ENCODE measurements around the gene OR1L8. TPM values are rescaled to one million over a fixed set of nuclear protein-coding genes. Genes with fewer than 3 reads are reported as not detected.
"Not testable (repeated sequence)": the region's sequence is repeated elsewhere in the genome, so short reads cannot be mapped to it uniquely, and the experiment has no call there.

The OR1L8 gene
- polyA plus RNA-seq, 1 donor = 0.13 TPM

DNA sequence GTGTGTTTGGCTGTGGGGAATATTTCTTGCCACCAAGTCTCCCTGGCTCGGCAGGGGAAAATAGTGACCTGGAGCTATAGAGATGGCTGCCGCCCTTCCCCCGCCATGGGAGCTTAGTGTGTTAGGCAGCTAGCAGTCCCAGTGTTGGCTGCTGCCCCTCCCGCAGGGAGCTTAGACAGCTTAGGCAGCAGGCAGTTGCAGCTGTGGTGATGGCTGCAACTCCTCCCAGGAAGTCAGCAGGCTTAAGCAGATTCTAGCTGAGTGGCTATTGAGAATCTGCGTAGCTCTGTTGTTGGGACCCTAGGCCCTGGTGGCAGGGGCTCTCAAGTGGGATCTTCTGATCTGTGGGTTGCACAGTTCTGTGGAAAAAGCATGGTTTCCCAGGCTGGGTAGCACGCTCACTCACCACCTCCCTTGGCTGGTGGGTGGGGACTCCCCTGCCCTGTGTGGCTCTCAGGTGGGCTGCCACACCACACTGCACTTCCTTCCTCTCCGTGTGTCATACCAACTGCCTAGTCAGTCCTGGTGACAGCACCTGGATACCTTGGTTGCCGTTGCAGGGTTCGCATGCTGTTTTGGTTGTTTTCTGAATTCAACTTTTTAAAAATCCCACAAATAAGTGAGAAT lies 20.9 kb downstream of the OR1L8 start:
- no peaks in the 10 kb centered on the region for H3K27me3 ChIP-seq (ENCODE audit: control insufficient read depth, insufficient read depth, low read length)
- no peaks in the 10 kb centered on the region for H3K4me1 ChIP-seq (ENCODE audit: control insufficient read depth, insufficient read depth, low read length)
- no peak overlapping the region for H3K27ac ChIP-seq (ENCODE audit: low read length)
- no CpG with 5 or more reads among the region's 9 CpGs for WGBS (ENCODE audit: insufficient coverage, low lambda C conversion rate)
- no peak overlapping the region for H3K4me3 ChIP-seq (ENCODE audit: low read length)
- DNase-seq = peak in 1 of 2 donors; percentile 2
- no peaks in the 10 kb centered on the region for H3K9me3 ChIP-seq (ENCODE audit: control insufficient read depth, low read depth, low read length)
- H3K36me3 ChIP-seq (ENCODE audit: control insufficient read depth, insufficient read depth, low read length) = no peaks in the 10 kb centered on the region

DNA sequence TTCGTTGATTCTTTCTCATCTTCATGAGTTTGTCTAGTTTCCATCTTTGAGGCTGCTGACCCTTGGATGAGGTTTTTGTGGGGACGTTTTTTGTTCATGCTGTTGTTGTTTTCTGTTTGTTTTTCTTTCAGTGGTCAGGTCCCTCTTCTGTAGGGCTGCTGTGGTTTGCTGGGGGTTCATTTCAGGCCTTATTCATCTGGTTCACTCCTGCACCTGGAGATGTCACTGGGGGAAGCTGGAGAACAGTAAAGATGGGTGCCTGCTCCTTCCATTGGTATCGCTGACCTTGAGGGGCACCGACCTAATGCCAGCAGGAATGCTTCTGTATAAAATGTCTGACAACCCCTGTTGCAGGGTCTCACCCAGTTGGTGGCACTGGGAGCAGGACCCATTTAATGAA lies 21.7 kb downstream of the OR1L8 start:
- H3K27ac ChIP-seq (ENCODE audit: low read length) = no peak overlapping the region
- H3K27me3 ChIP-seq (ENCODE audit: control insufficient read depth, insufficient read depth, low read length) = no peaks in the 10 kb centered on the region
- H3K9me3 ChIP-seq (ENCODE audit: control insufficient read depth, low read depth, low read length) = no peaks in the 10 kb centered on the region
- H3K4me1 ChIP-seq (ENCODE audit: control insufficient read depth, insufficient read depth, low read length) = no peaks in the 10 kb centered on the region
- no peaks in the 10 kb centered on the region for H3K36me3 ChIP-seq (ENCODE audit: control insufficient read depth, insufficient read depth, low read length)
- 78% methylated on average over 1 of the region's 4 CpGs for WGBS (ENCODE audit: insufficient coverage, low lambda C conversion rate)
- DNase-seq = no peak
- no peak overlapping the region for H3K4me3 ChIP-seq (ENCODE audit: low read length)

DNA sequence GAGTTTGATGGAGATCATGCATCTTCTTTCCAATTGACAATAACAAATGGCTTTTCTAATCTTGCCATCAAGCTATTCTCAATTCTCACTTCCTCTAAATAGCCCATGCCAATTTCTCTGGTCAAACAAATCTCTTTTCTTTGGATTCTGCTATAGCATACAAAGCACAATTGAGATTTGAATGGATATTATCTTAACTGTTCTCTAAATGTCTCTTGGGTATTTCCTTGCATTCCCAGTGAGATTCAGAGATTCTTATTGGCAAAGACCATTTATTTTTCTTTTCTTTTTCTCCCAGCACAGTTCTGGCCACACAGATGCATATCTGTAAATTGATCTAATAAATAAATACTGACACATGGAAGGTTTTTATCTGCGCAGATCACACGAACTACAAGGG lies 30.4 kb downstream of the OR1L8 start, which contains the start of gene OR1N2:
TSS of gene OR1N2 (plus strand) at position 301 of the 400 bp plus-strand sequence. CDS start 100 bp downstream, outside the sequence.
- Histone ChIP-seq H3K27me3 (ENCODE audit: control insufficient read depth, insufficient read depth, low read length) (peaks cover 6% of the 10 kb centered on the region), H3K36me3 (ENCODE audit: control insufficient read depth, insufficient read depth, low read length) (no peaks in the 10 kb centered on the region), H3K4me3 (ENCODE audit: low read length) (no peak within 1 kb of the TSS), H3K4me1 (ENCODE audit: control insufficient read depth, insufficient read depth, low read length) (no peaks in the 10 kb centered on the region), H3K27ac (ENCODE audit: low read length) (no peak within 1 kb of the TSS), H3K9me3 (ENCODE audit: control insufficient read depth, low read depth, low read length) (no peaks in the 10 kb centered on the region)
- no peak for DNase-seq
- no CpG with 5 or more reads among the region's 2 CpGs for WGBS (ENCODE audit: insufficient coverage, low lambda C conversion rate)

DNA sequence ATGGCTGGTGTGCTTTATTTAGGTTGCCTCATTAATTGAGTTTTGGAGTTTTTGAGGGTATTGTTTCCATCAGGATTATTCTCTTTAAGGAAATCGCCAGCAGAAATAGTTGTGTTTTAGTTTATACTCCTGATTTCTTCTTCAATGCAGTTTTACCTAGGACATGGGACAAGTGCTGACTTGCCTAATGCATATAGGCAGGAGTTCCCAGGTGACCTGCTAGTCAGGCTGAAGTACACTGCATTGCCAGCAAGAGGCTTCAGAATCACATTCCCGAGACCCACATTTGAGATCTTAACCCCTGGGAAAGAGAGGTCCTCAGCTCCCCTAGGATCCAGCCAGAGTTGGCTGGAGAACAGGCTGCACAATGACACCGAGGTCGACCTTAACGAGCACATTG lies 31.8 kb downstream of the OR1L8 start:
- Histone ChIP-seq H3K9me3 (ENCODE audit: control insufficient read depth, low read depth, low read length) (no peaks in the 10 kb centered on the region), H3K36me3 (ENCODE audit: control insufficient read depth, insufficient read depth, low read length) (no peaks in the 10 kb centered on the region), H3K4me1 (ENCODE audit: control insufficient read depth, insufficient read depth, low read length) (no peaks in the 10 kb centered on the region), H3K27ac (ENCODE audit: low read length) (no peak overlapping the region), H3K4me3 (ENCODE audit: low read length) (no peak overlapping the region), H3K27me3 (ENCODE audit: control insufficient read depth, insufficient read depth, low read length) (peaks cover 6% of the 10 kb centered on the region)
- DNase-seq = no peak
- no CpG with 5 or more reads among the region's 5 CpGs for WGBS (ENCODE audit: insufficient coverage, low lambda C conversion rate)

DNA sequence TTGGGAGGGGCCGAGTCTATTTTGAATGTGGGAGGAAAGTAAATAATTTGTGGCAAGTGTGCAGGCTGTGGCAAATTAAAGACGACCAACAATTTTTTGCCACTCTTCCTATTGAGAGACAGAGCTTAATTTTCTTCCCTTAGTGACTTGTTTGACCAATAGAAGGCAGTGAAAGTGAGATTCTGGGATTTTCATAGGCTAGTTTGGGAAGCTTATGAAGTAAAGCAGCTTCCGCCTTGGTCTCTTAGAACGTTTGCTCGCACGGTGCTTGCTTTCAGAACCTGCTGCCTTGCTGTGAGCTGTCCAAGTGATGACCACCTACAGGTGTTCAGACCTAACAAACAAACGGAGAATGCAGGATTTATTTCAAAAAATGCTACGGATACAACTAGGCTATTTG lies 37.0 kb downstream of the OR1L8 start:
- DNase-seq = no peak
- 80% methylated on average over 1 of the region's 8 CpGs for WGBS (ENCODE audit: insufficient coverage, low lambda C conversion rate)
- Histone ChIP-seq H3K36me3 (ENCODE audit: control insufficient read depth, insufficient read depth, low read length) (no peaks in the 10 kb centered on the region), H3K27ac (ENCODE audit: low read length) (no peak overlapping the region), H3K4me1 (ENCODE audit: control insufficient read depth, insufficient read depth, low read length) (no peaks in the 10 kb centered on the region), H3K9me3 (ENCODE audit: control insufficient read depth, low read depth, low read length) (no peaks in the 10 kb centered on the region), H3K27me3 (ENCODE audit: control insufficient read depth, insufficient read depth, low read length) (no peaks in the 10 kb centered on the region), H3K4me3 (ENCODE audit: low read length) (no peak overlapping the region)

DNA sequence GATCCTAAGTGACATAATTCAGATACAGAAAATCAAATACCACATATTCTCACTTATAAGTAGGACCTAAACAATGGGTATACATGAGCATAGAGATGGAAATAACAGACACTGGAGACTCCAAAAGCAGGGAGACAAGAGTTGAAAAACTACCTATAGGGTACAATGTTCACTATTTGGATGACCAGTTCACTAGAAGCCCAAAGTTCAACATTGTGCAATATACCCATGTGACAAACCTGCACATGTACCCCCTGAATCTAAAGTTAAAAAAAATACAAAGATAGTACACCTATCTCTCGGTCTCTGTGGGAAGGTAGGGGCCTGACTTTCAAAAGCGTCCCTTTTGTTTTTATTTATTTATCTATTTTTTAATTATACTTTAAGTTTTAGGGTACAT lies 44.4 kb downstream of the OR1L8 start:
- Histone ChIP-seq H3K36me3 (ENCODE audit: control insufficient read depth, insufficient read depth, low read length) (no peaks in the 10 kb centered on the region), H3K27ac (ENCODE audit: low read length) (no peak overlapping the region), H3K4me3 (ENCODE audit: low read length) (no peak overlapping the region), H3K9me3 (ENCODE audit: control insufficient read depth, low read depth, low read length) (no peaks in the 10 kb centered on the region), H3K4me1 (ENCODE audit: control insufficient read depth, insufficient read depth, low read length) (no peaks in the 10 kb centered on the region), H3K27me3 (ENCODE audit: control insufficient read depth, insufficient read depth, low read length) (no peaks in the 10 kb centered on the region)
- WGBS (ENCODE audit: insufficient coverage, low lambda C conversion rate) = 100% methylated on average over 1 of the region's 2 CpGs
- no peak for DNase-seq

DNA sequence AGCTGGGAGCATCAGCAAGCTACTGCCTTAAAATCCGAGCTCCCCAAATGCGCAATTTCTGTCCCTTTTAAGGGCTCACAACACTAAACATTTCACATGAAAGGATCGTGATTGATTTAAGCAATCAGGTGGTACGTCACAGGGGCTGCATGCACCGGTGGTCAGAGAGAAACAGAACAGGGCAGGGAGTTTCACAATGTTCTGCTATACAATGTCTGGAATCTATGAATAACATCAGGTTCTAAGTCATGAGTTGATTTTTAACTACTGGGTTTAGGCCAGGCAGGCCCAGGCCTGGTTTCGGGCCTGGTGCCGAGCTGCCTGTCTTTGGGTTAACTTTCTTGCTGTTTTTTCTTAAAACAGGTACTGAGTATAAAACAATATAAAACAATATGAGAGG lies 46.1 kb downstream of the OR1L8 start:
- H3K4me3 ChIP-seq (ENCODE audit: low read length); H3K9me3 ChIP-seq (ENCODE audit: control insufficient read depth, low read depth, low read length); H3K27ac ChIP-seq (ENCODE audit: low read length); H3K27me3 ChIP-seq (ENCODE audit: control insufficient read depth, insufficient read depth, low read length); H3K4me1 ChIP-seq (ENCODE audit: control insufficient read depth, insufficient read depth, low read length); DNase-seq; H3K36me3 ChIP-seq (ENCODE audit: control insufficient read depth, insufficient read depth, low read length): not testable (repeated sequence)
- WGBS (ENCODE audit: insufficient coverage, low lambda C conversion rate) = 90% methylated on average over 2 of the region's 7 CpGs

DNA sequence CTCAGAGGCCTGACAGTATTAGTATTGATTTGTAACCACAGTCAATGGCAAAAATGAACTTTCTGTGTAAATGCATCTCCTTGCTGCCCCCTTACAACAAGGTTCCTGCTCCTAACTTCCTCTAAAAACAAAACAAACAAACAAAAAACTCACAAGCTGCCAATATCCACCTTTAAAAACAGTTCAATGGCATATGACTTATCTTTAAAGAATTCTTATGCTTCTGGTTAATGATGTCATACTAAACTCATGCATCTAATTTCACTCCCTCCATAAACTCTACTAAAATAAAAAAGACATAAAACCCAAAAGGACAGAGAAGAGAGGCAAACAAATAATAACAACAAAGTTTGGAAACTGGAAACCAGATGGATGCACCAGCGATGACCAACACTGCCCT lies 47.0 kb downstream of the OR1L8 start:
- Histone ChIP-seq H3K27ac (ENCODE audit: low read length) (no peak overlapping the region), H3K36me3 (ENCODE audit: control insufficient read depth, insufficient read depth, low read length) (no peaks in the 10 kb centered on the region), H3K4me3 (ENCODE audit: low read length) (no peak overlapping the region), H3K27me3 (ENCODE audit: control insufficient read depth, insufficient read depth, low read length) (no peaks in the 10 kb centered on the region), H3K9me3 (ENCODE audit: control insufficient read depth, low read depth, low read length) (no peaks in the 10 kb centered on the region), H3K4me1 (ENCODE audit: control insufficient read depth, insufficient read depth, low read length) (no peaks in the 10 kb centered on the region)
- no CpG with 5 or more reads among the region's 1 CpG for WGBS (ENCODE audit: insufficient coverage, low lambda C conversion rate)
- no peak for DNase-seq

DNA sequence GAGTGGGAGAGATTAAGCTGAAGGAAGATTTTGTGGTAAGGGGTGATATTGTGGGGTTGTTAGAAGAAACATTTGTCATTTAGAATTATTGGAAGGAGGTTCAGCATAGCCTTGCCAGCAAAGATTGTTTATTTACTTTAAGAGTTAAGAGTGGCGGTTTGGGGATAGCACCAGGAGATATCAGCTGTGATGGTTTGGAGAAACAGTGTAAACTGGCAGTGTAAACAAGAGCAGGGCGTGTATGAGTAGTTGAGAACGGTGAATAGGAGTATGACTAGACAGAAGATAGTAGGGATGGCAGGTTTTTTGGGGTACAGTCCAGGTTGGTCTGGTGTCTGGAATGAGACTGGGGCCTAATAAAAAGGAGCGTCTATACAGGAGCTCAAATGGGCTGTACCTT lies 52.0 kb downstream of the OR1L8 start:
- DNase-seq; H3K4me3 ChIP-seq (ENCODE audit: low read length); H3K27me3 ChIP-seq (ENCODE audit: control insufficient read depth, insufficient read depth, low read length); H3K9me3 ChIP-seq (ENCODE audit: control insufficient read depth, low read depth, low read length); H3K4me1 ChIP-seq (ENCODE audit: control insufficient read depth, insufficient read depth, low read length); H3K36me3 ChIP-seq (ENCODE audit: control insufficient read depth, insufficient read depth, low read length); H3K27ac ChIP-seq (ENCODE audit: low read length): not testable (repeated sequence)
- WGBS (ENCODE audit: insufficient coverage, low lambda C conversion rate) = 67% methylated on average over 1 of the region's 4 CpGs

DNA sequence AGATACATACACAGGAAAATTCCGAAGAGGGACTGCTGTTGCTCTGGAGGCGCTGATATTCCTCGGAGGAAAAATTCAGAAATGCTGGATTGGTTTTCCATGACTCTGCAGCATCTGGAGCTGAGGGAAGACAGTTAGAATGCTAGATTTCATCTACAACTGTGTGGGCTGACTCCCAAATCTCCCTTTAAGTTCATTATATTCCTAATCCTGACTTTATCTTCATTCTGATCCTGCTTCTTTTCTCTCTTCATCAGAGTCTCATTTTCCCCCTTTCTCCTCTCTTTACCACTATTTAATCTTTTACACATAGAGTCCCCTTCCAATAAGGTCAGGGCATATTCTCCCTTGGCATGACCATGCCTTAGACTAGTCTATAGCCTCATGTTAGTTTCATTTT lies 56.0 kb downstream of the OR1L8 start, which contains the start of gene OR1N1:
TSS of gene OR1N1 (minus strand) at position 101 of the 400 bp plus-strand sequence. CDS start at position 101, 0 bp downstream.
- no peaks in the 10 kb centered on the region for H3K36me3 ChIP-seq (ENCODE audit: control insufficient read depth, insufficient read depth, low read length)
- H3K4me3 ChIP-seq (ENCODE audit: low read length) = no peak within 1 kb of the TSS
- H3K27me3 ChIP-seq (ENCODE audit: control insufficient read depth, insufficient read depth, low read length) = peaks cover 6% of the 10 kb centered on the region
- H3K27ac ChIP-seq (ENCODE audit: low read length) = no peak within 1 kb of the TSS
- no peaks in the 10 kb centered on the region for H3K4me1 ChIP-seq (ENCODE audit: control insufficient read depth, insufficient read depth, low read length)
- no CpG with 5 or more reads among the region's 3 CpGs for WGBS (ENCODE audit: insufficient coverage, low lambda C conversion rate)
- DNase-seq = no peak
- H3K9me3 ChIP-seq (ENCODE audit: control insufficient read depth, low read depth, low read length) = no peaks in the 10 kb centered on the region

DNA sequence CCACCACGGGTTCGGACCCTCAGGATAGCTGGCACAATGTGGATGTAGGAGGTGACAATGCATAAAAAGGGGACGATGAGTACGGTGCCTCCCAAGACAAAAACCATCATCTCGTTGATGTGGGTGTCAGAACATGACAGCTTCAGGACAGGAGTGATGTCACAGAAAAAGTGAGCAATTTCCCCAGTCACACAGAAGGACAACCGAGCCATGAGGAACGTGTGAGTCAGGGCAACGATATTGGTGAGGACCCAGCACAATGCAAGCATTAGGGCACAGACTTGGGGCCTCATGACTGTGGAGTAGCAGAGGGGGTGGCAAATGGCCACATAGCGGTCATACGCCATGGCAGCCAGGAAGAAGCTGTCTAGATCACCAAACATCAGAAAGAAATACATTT lies 56.6 kb downstream of the OR1L8 start:
- no peak for DNase-seq
- no peaks in the 10 kb centered on the region for H3K36me3 ChIP-seq (ENCODE audit: control insufficient read depth, insufficient read depth, low read length)
- H3K9me3 ChIP-seq (ENCODE audit: control insufficient read depth, low read depth, low read length) = no peaks in the 10 kb centered on the region
- WGBS (ENCODE audit: insufficient coverage, low lambda C conversion rate) = 40% methylated on average over 1 of the region's 10 CpGs
- no peak overlapping the region for H3K4me3 ChIP-seq (ENCODE audit: low read length)
- H3K4me1 ChIP-seq (ENCODE audit: control insufficient read depth, insufficient read depth, low read length) = no peaks in the 10 kb centered on the region
- no peak overlapping the region for H3K27ac ChIP-seq (ENCODE audit: low read length)
- peaks cover 6% of the 10 kb centered on the region for H3K27me3 ChIP-seq (ENCODE audit: control insufficient read depth, insufficient read depth, low read length)
